Activated naive CD8-positive, alpha-beta T cell treated with anti-CD3 and anti-CD28 coated beads, Interleukin-2, amount 10 ng/mL, durations not matched to agents 7 days and 5 days (primary cell): Measurements from ENCODE around the gene PDE5A. TPM values are rescaled to one million over a fixed set of nuclear protein-coding genes. Genes with fewer than 3 reads are reported as not detected.

ENCODE experiments used
- ATAC-seq: fragments of 150-1000 bp; cut with Tn5 transposase; one replicate; pipeline ENCODE4 v1.10.0; 2021; ENCODE audit warnings: low read depth, moderate library complexity
- POLR2A ChIA-PET: fragments of 350-600 bp; sonication (Branson Sonifier 250); formaldehyde crosslinking; loops from one replicate; lab custom pipeline; 2021; ENCODE audit warnings: antibody characterized with exemption; lab: Charles Lee
- DNase-seq: peaks from one replicate; pipeline ENCODE4 v3.0.0; 2021
- H3K27ac Mint-ChIP-seq: one replicate; pipeline ENCODE4 v1.8.0; 2022; ENCODE audit warnings: mild to moderate bottlenecking, mixed read lengths
- H3K27me3 Mint-ChIP-seq: one replicate; pipeline ENCODE4 v1.8.0; 2022; ENCODE audit warnings: mild to moderate bottlenecking, moderate library complexity, mixed read lengths
- H3K36me3 Mint-ChIP-seq: one replicate; pipeline ENCODE4 v1.8.0; 2021; ENCODE audit warnings: mild to moderate bottlenecking, mixed read lengths
- H3K4me1 Mint-ChIP-seq: one replicate; pipeline ENCODE4 v1.8.0; 2021; ENCODE audit warnings: mixed read lengths
- H3K4me3 Mint-ChIP-seq: one replicate; pipeline ENCODE4 v1.8.0; 2022; ENCODE audit warnings: mild to moderate bottlenecking, moderate library complexity, mixed read lengths
- H3K9me3 Mint-ChIP-seq: one replicate; pipeline ENCODE4 v1.8.0; 2021; ENCODE audit warnings: mixed read lengths
- total RNA-seq, 2 experiments: library from RNA; stranded (reverse); gene quantifications; one replicate each; pipeline ENCODE4 v1.2.3, GENCODE V29; 2021

Gene PDE5A
- total RNA-seq, 2 experiments from 2014 or later = 0.82 to 1.4 TPM

DNA sequence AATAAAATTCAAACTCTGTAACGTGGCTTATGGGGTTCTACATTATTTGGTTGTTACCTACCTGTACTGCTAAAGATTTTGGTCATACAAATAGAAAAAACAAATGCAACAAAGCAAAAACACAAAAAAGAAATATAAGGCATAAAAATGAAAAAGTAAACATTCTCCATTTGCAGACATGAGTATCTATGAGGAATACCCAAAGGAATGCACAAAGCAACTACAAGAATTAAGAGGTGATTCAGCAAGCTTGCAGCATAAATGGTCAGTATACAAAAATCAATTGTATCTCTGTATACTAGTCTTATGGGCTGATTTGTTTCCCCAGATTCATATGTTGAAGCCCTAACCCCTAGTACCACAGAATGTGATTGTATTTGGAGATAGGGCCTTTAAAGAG lies 3.6 kb upstream of the PDE5A start:
- Mint-ChIP-seq H3K4me3 (no peak overlapping the region), H3K27me3 (peaks cover 36% of the 10 kb centered on the region), H3K9me3 (no peaks in the 10 kb centered on the region), H3K4me1 (peaks cover 11% of the 10 kb centered on the region), H3K27ac (no peak overlapping the region), H3K36me3 (no peaks in the 10 kb centered on the region)
- ATAC-seq (no peak), DNase-seq (no peak)
- POLR2A ChIA-PET = no interaction called here

DNA sequence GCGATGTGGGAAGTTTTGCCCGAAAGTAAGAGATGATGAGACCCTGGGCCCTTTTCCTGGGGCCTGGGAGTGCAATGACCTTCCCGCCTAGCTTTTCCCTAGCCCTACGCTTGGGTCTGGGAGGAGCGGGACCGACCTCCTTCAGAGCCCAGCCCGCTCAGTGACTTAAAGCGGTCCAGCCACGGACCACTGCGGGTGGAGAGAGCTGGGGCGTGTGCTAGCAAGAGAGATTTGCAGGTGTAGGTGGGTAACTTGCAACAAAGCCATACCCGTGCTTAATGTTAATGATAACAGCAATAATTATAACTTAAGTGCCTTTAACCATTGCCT lies 503 bp upstream of the PDE5A start:
- H3K27me3 Mint-ChIP-seq = peaks cover 44% of the 10 kb centered on the region
- H3K27ac Mint-ChIP-seq = no peak overlapping the region
- ATAC-seq (peak; percentile 28), DNase-seq (no peak)
- H3K4me1 Mint-ChIP-seq = peaks cover 19% of the 10 kb centered on the region
- no peaks in the 10 kb centered on the region for H3K36me3 Mint-ChIP-seq
- H3K9me3 Mint-ChIP-seq = no peaks in the 10 kb centered on the region
- POLR2A ChIA-PET = interaction anchor here (1.1 kb wide), 1 partner anchor 437 kb away, joined by 3 read pairs; the partner anchor contains the start of gene MAD2L1
- peak overlapping the region; percentile 91 for H3K4me3 Mint-ChIP-seq

DNA sequence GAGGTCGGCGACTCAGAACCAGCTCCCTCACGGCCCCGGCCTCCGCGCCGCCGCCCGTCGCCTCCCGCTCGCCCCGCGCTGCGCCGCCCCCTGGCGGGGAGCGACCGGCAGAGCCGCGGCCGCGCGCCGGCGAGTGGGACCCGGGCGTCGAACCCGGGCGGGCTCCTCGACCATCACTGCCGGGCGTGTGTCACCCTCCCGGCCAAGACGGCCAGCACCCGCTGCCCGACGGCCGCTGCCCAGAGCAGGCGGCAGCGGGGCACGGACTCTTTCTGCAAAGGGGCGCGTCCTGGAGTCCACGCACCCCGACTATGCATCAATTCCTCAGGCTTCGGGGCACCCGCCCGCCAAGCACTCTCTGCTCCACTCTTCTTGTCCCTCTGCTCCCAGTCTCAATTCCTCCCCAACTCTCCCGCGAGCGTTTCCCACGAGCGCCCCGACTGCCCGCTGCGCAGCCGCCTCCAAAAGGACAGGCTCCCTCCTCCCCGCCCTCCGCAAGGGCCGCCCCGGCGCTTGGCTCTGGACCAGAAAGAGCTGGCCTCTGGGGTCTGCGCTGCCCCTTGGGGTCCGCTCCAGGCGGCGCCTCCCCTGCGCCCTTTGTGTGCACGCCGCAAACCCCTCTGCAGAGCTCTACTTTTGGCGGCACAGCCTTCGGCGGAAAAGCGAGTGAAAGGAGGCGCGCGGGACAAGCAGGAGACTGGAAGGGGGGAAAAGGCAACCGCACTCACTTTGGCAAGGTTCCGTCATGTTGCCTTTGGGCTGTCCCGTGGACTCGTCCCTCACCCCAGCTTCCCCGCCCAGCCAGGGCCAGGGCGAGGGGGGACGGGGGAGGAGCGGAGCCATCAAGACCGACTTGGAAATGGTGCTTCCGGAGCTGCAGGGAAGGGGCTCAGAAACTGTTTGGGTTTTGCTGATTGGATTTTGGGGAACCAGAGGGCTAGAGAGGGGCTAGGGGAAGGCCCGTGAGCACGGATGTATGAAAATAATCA lies 1.0 kb downstream of the PDE5A start:
- peak; percentile 67 for ATAC-seq
- Mint-ChIP-seq H3K4me1 (peaks cover 19% of the 10 kb centered on the region), H3K9me3 (no peaks in the 10 kb centered on the region), H3K36me3 (no peaks in the 10 kb centered on the region), H3K27me3 (peaks cover 39% of the 10 kb centered on the region), H3K27ac (no peak overlapping the region), H3K4me3 (peak overlapping the region; percentile 91)
- DNase-seq = peak; percentile 81
- POLR2A ChIA-PET = no interaction called here

DNA sequence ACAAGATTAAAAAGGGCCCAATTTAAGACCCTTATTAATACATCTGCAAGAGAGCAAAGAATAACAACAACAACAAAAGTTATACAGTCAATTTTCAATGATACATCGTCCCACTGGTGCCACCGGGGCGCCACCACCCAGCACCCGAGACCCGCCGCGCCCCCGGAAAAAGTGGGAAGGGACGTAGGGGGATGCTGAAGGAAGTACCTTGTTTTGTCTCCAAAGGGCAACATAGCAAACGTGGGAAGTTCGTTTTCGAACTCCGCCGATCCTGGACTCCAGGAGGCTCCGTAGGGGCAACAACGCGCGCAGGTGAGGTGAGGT lies 1.7 kb downstream of the PDE5A start:
- H3K27ac Mint-ChIP-seq = no peak overlapping the region
- no peaks in the 10 kb centered on the region for H3K9me3 Mint-ChIP-seq
- H3K4me1 Mint-ChIP-seq = peaks cover 19% of the 10 kb centered on the region
- DNase-seq = no peak
- no peak for ATAC-seq
- peak overlapping the region; percentile 82 for H3K4me3 Mint-ChIP-seq
- H3K36me3 Mint-ChIP-seq = no peaks in the 10 kb centered on the region
- H3K27me3 Mint-ChIP-seq = peaks cover 34% of the 10 kb centered on the region
- POLR2A ChIA-PET = no interaction called here

DNA sequence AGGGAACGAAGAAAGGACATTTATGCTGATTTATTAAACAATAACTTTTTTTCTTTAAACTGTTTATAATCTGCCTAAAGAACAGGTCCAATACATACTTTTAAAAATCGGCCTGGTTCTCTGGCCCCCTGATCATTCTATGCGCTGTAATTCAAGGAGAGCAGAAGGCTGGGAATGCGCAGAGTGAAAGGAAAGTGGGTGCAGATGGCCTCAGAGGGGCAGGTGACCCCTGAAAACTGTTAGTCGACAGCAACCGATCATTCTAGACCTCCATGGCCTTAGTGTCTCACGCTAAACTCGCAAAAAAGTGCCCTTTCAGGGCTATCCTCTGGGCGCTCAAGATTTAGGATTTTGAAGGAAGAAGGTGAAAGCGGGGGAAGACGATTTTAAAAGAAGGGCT lies 2.2 kb downstream of the PDE5A start:
- H3K36me3 Mint-ChIP-seq = no peaks in the 10 kb centered on the region
- H3K4me3 Mint-ChIP-seq = peak overlapping the region; percentile 82
- ATAC-seq = no peak
- POLR2A ChIA-PET = no interaction called here
- no peak for DNase-seq
- peaks cover 36% of the 10 kb centered on the region for H3K27me3 Mint-ChIP-seq
- H3K9me3 Mint-ChIP-seq = no peaks in the 10 kb centered on the region
- H3K27ac Mint-ChIP-seq = no peak overlapping the region
- H3K4me1 Mint-ChIP-seq = peaks cover 19% of the 10 kb centered on the region

DNA sequence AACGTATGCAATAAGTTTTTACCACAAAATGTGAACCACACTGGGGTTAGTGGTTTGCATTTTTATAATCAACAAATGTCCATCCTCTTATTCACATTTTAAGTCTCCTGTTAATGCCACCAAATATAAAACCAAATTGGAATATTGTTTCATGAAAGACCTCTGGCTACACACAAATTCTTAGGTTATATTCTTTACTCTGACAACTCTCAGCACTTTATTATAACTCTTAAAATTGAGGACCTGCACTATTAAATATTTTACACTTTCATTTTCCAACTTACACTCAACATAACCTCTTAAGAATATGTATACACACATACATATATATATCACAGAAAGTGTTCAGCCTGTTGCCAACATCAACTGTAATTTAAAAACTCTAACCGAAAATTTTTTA lies 2.8 kb downstream of the PDE5A start:
- Mint-ChIP-seq H3K36me3 (no peaks in the 10 kb centered on the region), H3K27me3 (peaks cover 32% of the 10 kb centered on the region), H3K4me3 (no peak overlapping the region), H3K4me1 (peaks cover 19% of the 10 kb centered on the region), H3K27ac (no peak overlapping the region), H3K9me3 (no peaks in the 10 kb centered on the region)
- no peak for DNase-seq
- ATAC-seq = no peak
- POLR2A ChIA-PET = no interaction called here

DNA sequence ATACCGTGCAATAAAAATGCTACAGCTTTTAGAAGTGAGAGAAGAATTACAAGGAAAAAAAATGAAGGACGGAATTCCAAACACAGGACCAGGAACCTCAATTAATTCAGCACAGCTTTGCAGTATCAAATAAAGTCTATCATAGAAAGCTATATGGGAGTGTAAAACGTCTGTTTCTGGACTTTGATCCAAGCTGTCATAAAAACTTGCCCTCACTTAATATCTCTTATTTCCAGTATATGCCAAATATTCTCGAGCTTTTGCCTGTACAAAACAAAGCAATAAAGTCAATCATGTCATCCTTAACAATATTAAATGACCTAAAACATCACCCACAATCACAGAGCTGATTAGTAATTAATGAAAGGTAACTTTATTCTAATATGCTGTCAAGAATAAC lies 4.2 kb downstream of the PDE5A start:
- POLR2A ChIA-PET = interaction anchor here (1.2 kb wide), 1 partner anchor 170 kb away, joined by 4 read pairs; no protein-coding TSS in a partner anchor
- Mint-ChIP-seq H3K4me1 (peaks cover 19% of the 10 kb centered on the region), H3K27me3 (peaks cover 27% of the 10 kb centered on the region), H3K27ac (no peak overlapping the region), H3K4me3 (no peak overlapping the region), H3K9me3 (no peaks in the 10 kb centered on the region), H3K36me3 (no peaks in the 10 kb centered on the region)
- DNase-seq (no peak), ATAC-seq (no peak)

DNA sequence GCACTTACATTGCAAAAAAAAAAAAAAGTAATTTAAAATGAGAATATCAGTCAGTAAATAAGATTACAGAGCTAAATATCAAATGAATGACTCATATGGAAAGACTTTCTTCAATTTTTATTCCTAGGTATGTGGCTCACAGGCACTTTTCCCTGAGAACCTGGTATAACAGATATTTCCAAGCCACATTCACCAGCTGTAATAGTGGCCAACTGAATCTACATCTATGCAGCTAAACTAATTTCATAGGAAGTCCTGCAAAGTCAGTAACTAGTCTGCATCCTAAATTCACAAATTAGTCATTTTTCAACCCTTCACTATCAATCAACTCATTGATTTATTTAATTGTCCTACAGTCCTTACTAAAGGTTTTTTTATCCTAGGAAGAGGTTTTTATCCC lies 5.6 kb downstream of the PDE5A start:
- POLR2A ChIA-PET = no interaction called here
- Mint-ChIP-seq H3K9me3 (no peaks in the 10 kb centered on the region), H3K36me3 (no peaks in the 10 kb centered on the region), H3K27me3 (peaks cover 24% of the 10 kb centered on the region), H3K4me1 (peaks cover 12% of the 10 kb centered on the region), H3K27ac (no peak overlapping the region), H3K4me3 (no peak overlapping the region)
- ATAC-seq = no peak
- no peak for DNase-seq

DNA sequence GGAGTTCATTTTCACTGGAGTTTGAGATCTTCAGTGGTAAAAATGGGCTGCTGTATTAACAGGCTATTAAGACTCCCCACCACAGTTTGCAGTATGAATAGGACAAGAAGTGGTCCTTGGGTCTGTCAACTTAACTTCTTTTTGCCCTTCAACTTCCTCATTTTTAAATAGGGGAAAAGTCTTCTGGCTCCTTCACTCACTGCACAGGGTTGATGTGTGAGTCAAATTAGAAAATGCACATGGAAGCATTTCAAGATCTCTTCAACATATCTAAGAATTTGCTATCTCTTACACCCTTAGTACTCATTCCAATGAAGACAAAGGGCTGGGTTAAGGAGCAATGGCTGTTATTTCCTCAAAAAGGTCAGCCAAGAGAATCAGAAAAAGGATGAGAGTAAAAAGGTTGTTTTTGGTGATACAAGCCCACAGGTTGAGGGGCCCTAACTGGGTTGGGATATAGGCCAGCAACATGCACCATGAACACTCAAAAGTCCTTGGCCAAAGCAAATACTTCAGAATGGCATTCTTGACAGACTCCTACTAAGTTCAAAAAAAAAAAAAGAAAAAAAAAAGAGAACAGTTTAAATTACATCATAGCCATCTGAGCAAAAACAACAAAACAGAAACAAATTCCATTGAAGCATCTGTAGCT lies 13.4 kb downstream of the PDE5A start:
- POLR2A ChIA-PET = no interaction called here
- Mint-ChIP-seq H3K4me3 (no peak overlapping the region), H3K27me3 (peaks cover 9% of the 10 kb centered on the region), H3K27ac (no peak overlapping the region), H3K9me3 (peaks cover 1% of the 10 kb centered on the region), H3K36me3 (no peaks in the 10 kb centered on the region), H3K4me1 (no peaks in the 10 kb centered on the region)
- no peak for DNase-seq
- ATAC-seq = no peak

DNA sequence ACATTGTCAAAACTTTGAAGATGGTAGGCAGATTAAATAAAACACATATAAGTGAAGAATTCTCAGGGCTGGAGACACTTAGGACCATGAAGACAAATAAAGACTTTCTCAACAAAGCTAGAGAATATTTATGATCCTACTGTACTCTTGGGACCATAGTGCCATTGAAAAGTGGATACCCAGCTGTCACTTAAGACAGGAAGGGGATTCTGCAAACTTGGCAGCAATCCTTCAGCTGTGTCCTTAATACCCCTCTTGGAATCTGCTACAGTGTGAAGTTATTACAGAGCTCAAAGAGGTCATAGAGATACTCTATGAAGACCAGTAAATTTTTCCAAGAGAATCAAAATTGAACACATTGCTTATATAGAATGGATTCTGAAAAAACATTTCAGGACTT lies 24.3 kb downstream of the PDE5A start:
- Mint-ChIP-seq H3K9me3 (no peaks in the 10 kb centered on the region), H3K4me3 (no peak overlapping the region), H3K36me3 (no peaks in the 10 kb centered on the region), H3K27me3 (peaks cover 12% of the 10 kb centered on the region), H3K27ac (no peak overlapping the region), H3K4me1 (no peaks in the 10 kb centered on the region)
- no peak for ATAC-seq
- POLR2A ChIA-PET = no interaction called here
- no peak for DNase-seq

DNA sequence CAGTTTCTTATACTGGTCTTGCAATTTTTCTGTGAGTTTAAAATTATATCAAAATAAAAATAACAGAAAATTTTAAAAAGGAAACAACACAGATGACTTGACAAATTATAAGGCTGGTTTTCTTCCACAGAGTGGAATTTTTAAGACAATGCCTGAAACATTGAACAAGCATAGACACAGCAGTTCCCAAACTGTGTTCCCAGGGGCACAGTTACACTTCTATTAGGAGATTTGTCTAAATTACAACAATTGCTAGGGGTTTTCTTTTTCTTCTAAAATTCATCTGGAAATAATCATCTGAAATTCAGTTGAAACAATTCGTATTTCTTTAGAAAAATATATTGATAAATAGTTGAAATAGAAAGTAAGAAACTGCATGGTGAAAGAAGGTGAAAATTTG lies 26.2 kb downstream of the PDE5A start:
- Mint-ChIP-seq H3K9me3 (peaks cover 5% of the 10 kb centered on the region), H3K27me3 (peaks cover 10% of the 10 kb centered on the region), H3K36me3 (peaks cover 2% of the 10 kb centered on the region), H3K4me1 (no peaks in the 10 kb centered on the region), H3K4me3 (no peak overlapping the region), H3K27ac (no peak overlapping the region)
- POLR2A ChIA-PET = no interaction called here
- no peak for DNase-seq
- no peak for ATAC-seq

DNA sequence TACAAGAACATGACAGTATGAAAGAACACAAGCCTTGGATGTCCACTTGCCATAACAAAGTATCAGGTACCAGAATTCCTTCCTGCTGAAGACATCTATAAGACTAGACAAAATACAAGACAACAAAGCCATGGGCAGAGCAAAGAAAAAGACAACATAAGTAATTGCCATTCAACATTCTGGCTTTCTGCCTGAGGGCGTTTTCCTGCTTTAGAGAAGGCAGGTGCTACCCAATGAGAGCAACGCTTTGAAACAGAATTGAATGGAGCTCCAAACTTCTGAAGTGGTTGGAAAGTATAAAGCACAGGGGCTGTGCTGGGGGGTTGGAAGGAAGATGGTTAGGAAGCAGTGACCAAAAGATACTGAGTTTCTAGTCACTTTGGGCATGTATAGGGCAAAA lies 30.1 kb downstream of the PDE5A start:
- Mint-ChIP-seq H3K4me3 (no peak overlapping the region), H3K27ac (no peak overlapping the region)

DNA sequence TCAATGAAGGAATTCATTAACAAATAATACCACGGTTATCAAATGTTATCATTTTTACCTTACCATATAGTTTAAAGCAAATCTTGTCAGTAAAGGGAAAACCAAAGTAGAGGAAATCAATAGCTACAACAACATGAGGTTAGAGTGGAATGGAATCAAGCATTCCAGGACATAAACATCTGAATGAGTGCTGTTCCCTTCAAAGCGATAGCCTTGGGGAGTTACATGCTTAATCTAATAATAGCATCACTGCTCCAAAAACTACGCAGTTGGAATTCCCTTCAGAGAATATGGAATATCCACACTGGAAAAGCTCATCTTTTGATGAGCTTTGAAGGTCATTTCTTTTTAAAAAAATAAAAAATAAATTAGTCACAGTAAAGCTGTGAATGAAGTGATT lies 31.2 kb downstream of the PDE5A start:
- no peaks in the 10 kb centered on the region for H3K4me1 Mint-ChIP-seq
- DNase-seq (no peak), ATAC-seq (no peak)
- peaks cover 2% of the 10 kb centered on the region for H3K36me3 Mint-ChIP-seq
- peaks cover 3% of the 10 kb centered on the region for H3K27me3 Mint-ChIP-seq
- POLR2A ChIA-PET = no interaction called here
- H3K4me3 Mint-ChIP-seq = no peak overlapping the region
- H3K27ac Mint-ChIP-seq = no peak overlapping the region
- peaks cover 5% of the 10 kb centered on the region for H3K9me3 Mint-ChIP-seq

More for the DNA sequence above, 30.1 kb downstream of the PDE5A start:
- H3K4me1 Mint-ChIP-seq = no peaks in the 10 kb centered on the region
- no peak for ATAC-seq
- peaks cover 3% of the 10 kb centered on the region for H3K27me3 Mint-ChIP-seq
- H3K9me3 Mint-ChIP-seq = peaks cover 5% of the 10 kb centered on the region
- no peak for DNase-seq
- POLR2A ChIA-PET = no interaction called here
- peaks cover 2% of the 10 kb centered on the region for H3K36me3 Mint-ChIP-seq

DNA sequence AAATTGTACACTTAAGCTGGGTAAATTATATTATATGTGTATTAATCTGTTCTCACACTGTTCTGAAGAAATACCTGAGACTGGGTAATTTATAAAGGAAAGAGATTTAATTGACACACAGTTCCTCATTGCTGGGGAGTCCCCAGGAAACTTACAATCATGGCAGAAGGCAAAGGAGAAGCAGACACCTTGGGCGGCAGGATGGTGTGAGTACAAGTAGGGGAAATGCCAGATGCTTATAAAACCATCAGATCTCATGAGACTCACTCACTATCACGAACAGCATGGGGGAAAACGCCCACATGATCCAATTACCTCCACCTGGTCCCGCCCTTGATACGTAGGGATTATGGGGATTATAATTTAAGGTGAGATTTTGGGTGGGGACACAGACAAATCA lies 34.9 kb downstream of the PDE5A start:
- DNase-seq = no peak
- no peak for ATAC-seq
- peaks cover 3% of the 10 kb centered on the region for H3K9me3 Mint-ChIP-seq
- H3K4me1 Mint-ChIP-seq = no peaks in the 10 kb centered on the region
- peaks cover 17% of the 10 kb centered on the region for H3K27me3 Mint-ChIP-seq
- no peaks in the 10 kb centered on the region for H3K36me3 Mint-ChIP-seq
- POLR2A ChIA-PET = no interaction called here
- no peak overlapping the region for H3K4me3 Mint-ChIP-seq
- no peak overlapping the region for H3K27ac Mint-ChIP-seq
